CD4-positive, alpha-beta T cell (primary cell): ENCODE measurements around the gene TMEM106C. TPM values are rescaled to one million over a fixed set of nuclear protein-coding genes. Genes with fewer than 3 reads are reported as not detected.

ENCODE experiments used
- ATAC-seq: fragments of 200-7000 bp; cut with Tn5 transposase; one replicate; pipeline ENCODE4 v1.10.0; 2022; ENCODE audit warnings: mild to moderate bottlenecking; ENCODE audit not compliant: poor library complexity
- CTCF ChIA-PET: fragments of 350-600 bp; sonication (Branson Sonifier 250); formaldehyde crosslinking; loops from one replicate; lab custom pipeline; 2021; ENCODE audit warnings: antibody characterized with exemption, inconsistent platforms; lab: Charles Lee
- POLR2A ChIA-PET: fragments of 350-600 bp; sonication (Branson Sonifier 250); formaldehyde crosslinking; loops from one replicate; lab custom pipeline; 2021; ENCODE audit warnings: antibody characterized with exemption, inconsistent platforms; lab: Charles Lee
- DNase-seq, 14 experiments: peaks; one replicate each; pipeline ENCODE4 v3.0.0-alpha.2; 2013 to 2020; ENCODE audit warnings: mixed read lengths in 2 of 14
- H3K27ac ChIP-seq, 2 donors: one replicate each; pipeline versions ENCODE4 v1.5.1 to v1.7.0; 2013; ENCODE audit warnings: low read length in 2 of 2, low read depth in 1 of 2, mild to moderate bottlenecking in 1 of 2
- H3K27me3 ChIP-seq, 2 experiments: 1 replicate in 1 of 2; 2 replicates in 1 of 2; pipeline versions ENCODE4 v1.6.1 to v1.7.0; 2013; ENCODE audit warnings: low read length in 2 of 2, control low read depth in 1 of 2, mild to moderate bottlenecking in 1 of 2, moderate library complexity in 1 of 2; ENCODE audit not compliant: insufficient read depth in 2 of 2, control insufficient read depth in 1 of 2
- H3K36me3 ChIP-seq: one replicate; pipeline ENCODE4 v1.6.1; 2013; ENCODE audit warnings: low read length, control low read depth; ENCODE audit not compliant: insufficient read depth
- H3K4me1 ChIP-seq: one replicate; pipeline ENCODE4 v1.6.1; 2013; ENCODE audit warnings: low read length, control low read depth; ENCODE audit not compliant: insufficient read depth
- H3K4me3 ChIP-seq: one replicate; pipeline ENCODE4 v1.5.1; 2013; ENCODE audit warnings: mild to moderate bottlenecking, low read length, moderate library complexity
- H3K9me3 ChIP-seq, 2 experiments: 1 replicate in 1 of 2; 2 replicates in 1 of 2; pipeline versions ENCODE4 v1.6.1 to v1.7.0; 2013; ENCODE audit warnings: low read length in 2 of 2, mild to moderate bottlenecking in 2 of 2, control low read depth in 1 of 2, moderate library complexity in 1 of 2; ENCODE audit not compliant: control insufficient read depth in 1 of 2, insufficient read depth in 1 of 2
- H3K27ac Mint-ChIP-seq: one replicate; pipeline ENCODE4 v1.8.0; 2020; ENCODE audit warnings: mixed read lengths
- H3K27me3 Mint-ChIP-seq: one replicate; pipeline ENCODE4 v1.8.0; 2021; ENCODE audit warnings: mixed read lengths
- H3K36me3 Mint-ChIP-seq: one replicate; pipeline ENCODE4 v1.8.0; 2021; ENCODE audit warnings: low read depth, mixed read lengths
- H3K4me1 Mint-ChIP-seq: one replicate; pipeline ENCODE4 v1.8.0; 2021; ENCODE audit warnings: low read depth, mixed read lengths
- H3K4me3 Mint-ChIP-seq: one replicate; pipeline ENCODE4 v1.8.0; 2020; ENCODE audit warnings: mild to moderate bottlenecking, mixed read lengths
- H3K9me3 Mint-ChIP-seq: one replicate; pipeline ENCODE4 v1.8.0; 2020; ENCODE audit warnings: mixed read lengths
- CTCF ChIP-seq: fragments of 200-600 bp; IDR thresholded peaks from one replicate; pipeline ENCODE4 v1.8.0; 2022; ENCODE audit warnings: antibody characterized with exemption, mild to moderate bottlenecking
- intact Hi-C, 2 experiments: fragments of 100-400 bp; cut with DNase I in 1 of 2; cut with micrococcal nuclease in 1 of 2; formaldehyde crosslinking; loops; one replicate each; pipeline versions ENCODE4 v1.15.1 to v1.9.0; 2023 to 2025; cut with DNase I, micrococcal nuclease
- total RNA-seq, 174 experiments: library from RNA in 2 of 174; stranded (reverse) in 2 of 174; gene quantifications; one replicate each; pipeline ENCODE4 v1.2.3 and lab custom pipeline; 2021 to 2026

The TMEM106C gene
- total RNA-seq, 2 experiments from 2014 or later: 17.4 to 20.3 TPM

GRCh38 chr12:47927346-47927745 is 36.0 kb upstream of the TMEM106C start:
- peaks cover 7% of the 10 kb centered on the region for H3K27me3 Mint-ChIP-seq
- no peaks in the 10 kb centered on the region for H3K4me1 Mint-ChIP-seq
- DNase-seq: no peak
- H3K27ac ChIP-seq: no peak overlapping the region
- ChIA-PET CTCF (no interaction called here), POLR2A (no interaction called here)
- TF ChIP-seq CTCF: no peak
- intact Hi-C loops: no loop called here
- H3K4me1 ChIP-seq: no peaks in the 10 kb centered on the region
- no peaks in the 10 kb centered on the region for H3K9me3 Mint-ChIP-seq
- H3K27me3 ChIP-seq: no peaks in the 10 kb centered on the region
- no peak overlapping the region for H3K4me3 ChIP-seq
- H3K9me3 ChIP-seq: no peaks in the 10 kb centered on the region
- H3K36me3 ChIP-seq: no peaks in the 10 kb centered on the region
- H3K27ac Mint-ChIP-seq: no peak overlapping the region
- ATAC-seq: no peak
- no peaks in the 10 kb centered on the region for H3K36me3 Mint-ChIP-seq
- H3K4me3 Mint-ChIP-seq: no peak overlapping the region

DNA sequence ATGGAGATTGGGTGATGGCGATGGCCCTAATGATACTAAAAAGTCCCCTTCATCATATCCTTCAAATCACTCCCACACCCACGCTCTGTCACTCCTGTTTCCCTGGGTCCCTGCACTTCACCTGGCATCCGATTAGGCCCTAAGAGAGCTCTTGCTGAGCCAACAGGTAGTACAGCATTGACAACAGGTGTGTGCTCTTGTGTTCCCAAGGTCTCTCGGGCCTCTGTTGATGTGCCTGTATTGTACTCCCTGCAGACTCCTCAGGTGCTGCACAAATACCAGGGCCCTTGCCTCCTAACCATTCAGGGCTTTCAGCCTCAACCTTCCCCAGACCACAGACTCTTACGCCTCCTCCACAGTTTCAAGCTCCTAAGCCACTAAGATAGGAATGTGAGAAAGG is 32.8 kb upstream of the TMEM106C start:
- Mint-ChIP-seq H3K4me3 (no peak overlapping the region), H3K4me1 (no peaks in the 10 kb centered on the region), H3K27ac (no peak overlapping the region), H3K27me3 (peaks cover 7% of the 10 kb centered on the region), H3K36me3 (no peaks in the 10 kb centered on the region), H3K9me3 (no peaks in the 10 kb centered on the region)
- Histone ChIP-seq H3K27me3 (no peaks in the 10 kb centered on the region), H3K9me3 (no peaks in the 10 kb centered on the region), H3K4me3 (no peak overlapping the region), H3K4me1 (no peaks in the 10 kb centered on the region), H3K27ac (no peak overlapping the region), H3K36me3 (no peaks in the 10 kb centered on the region)
- ChIA-PET POLR2A (no interaction called here), CTCF (interaction anchor here (0.7 kb wide), 1 partner anchor 26 kb away, joined by 3 read pairs; the partner anchor contains the start of gene VDR)
- ATAC-seq: no peak
- no peak for DNase-seq
- TF ChIP-seq CTCF: no peak
- intact Hi-C loops: loop anchor here in 1 of 2 experiments (10.0 kb wide), 1 partner anchor 524 kb away; no protein-coding TSS in a partner anchor

GRCh38 chr12:47931187-47931586 is 32.2 kb upstream of the TMEM106C start:
- Histone ChIP-seq H3K4me1 (no peaks in the 10 kb centered on the region), H3K27ac (no peak overlapping the region), H3K27me3 (no peaks in the 10 kb centered on the region), H3K9me3 (no peaks in the 10 kb centered on the region), H3K4me3 (no peak overlapping the region), H3K36me3 (no peaks in the 10 kb centered on the region)
- Mint-ChIP-seq H3K36me3 (no peaks in the 10 kb centered on the region), H3K9me3 (no peaks in the 10 kb centered on the region), H3K4me1 (no peaks in the 10 kb centered on the region), H3K27ac (no peak overlapping the region), H3K4me3 (no peak overlapping the region), H3K27me3 (peaks cover 7% of the 10 kb centered on the region)
- TF ChIP-seq CTCF: no peak
- POLR2A ChIA-PET: no interaction called here
- no peak for DNase-seq
- CTCF ChIA-PET: interaction anchor here (0.7 kb wide), 1 partner anchor 26 kb away, joined by 3 read pairs; the partner anchor contains the start of gene VDR
- ATAC-seq: no peak
- intact Hi-C loops: loop anchor here in 1 of 2 experiments (10.0 kb wide), 1 partner anchor 524 kb away; no protein-coding TSS in a partner anchor
